Right renal cortex interstitium (tissue), 3 donors: ENCODE measurements around the gene CTU2. TPM values are rescaled to one million over a fixed set of nuclear protein-coding genes. Genes with fewer than 3 reads are reported as not detected.

Experiments used
- DNase-seq, 3 donors: peaks; one replicate each; pipeline ENCODE4 v3.0.0-alpha.2; 2013; ENCODE audit warnings: low read depth in 3 of 3, low spot score in 2 of 3
- polyA plus RNA-seq, 3 donors: library from polyadenylated mRNA; unstranded; fragments of 120-200 nt; gene quantifications; one replicate each; pipeline ENCODE4 v1.2.1, GENCODE V29; 2013; ENCODE audit not compliant: insufficient read length in 3 of 3

The CTU2 gene
- polyA plus RNA-seq, 3 donors: 8.7 to 11.2 (median 10.1) TPM

GRCh38 chr16:88681084-88681680 is 25.1 kb upstream of the CTU2 start:
- DNase-seq: no peak

- DNase-seq: no peak
Observed at GRCh38 chr16:88681709-88682451, 24.4 kb upstream of the CTU2 start.

- DNase-seq: no peak
Observed at GRCh38 chr16:88684569-88685155, 21.6 kb upstream of the CTU2 start.

GRCh38 chr16:88685156-88686061 is 20.9 kb upstream of the CTU2 start:
- no peak for DNase-seq

GRCh38 chr16:88686062-88686438 is 20.3 kb upstream of the CTU2 start:
- DNase-seq: no peak

- peak in 1 of 3 donors; percentile 61 for DNase-seq
Observed at GRCh38 chr16:88686439-88687253, 19.7 kb upstream of the CTU2 start, which contains the start of gene SNAI3. Gene SNAI3 (minus strand): TSS chr16:88686507. CDS start chr16:88686406, 101 bp downstream.

- no peak for DNase-seq
Observed at GRCh38 chr16:88687254-88687576, 19.1 kb upstream of the CTU2 start.

GRCh38 chr16:88687676-88688012 is 18.7 kb upstream of the CTU2 start:
- DNase-seq: no peak

- no peak for DNase-seq
Observed at GRCh38 chr16:88688013-88688778, 18.1 kb upstream of the CTU2 start.

- no peak for DNase-seq
Observed at GRCh38 chr16:88690341-88691128, 15.8 kb upstream of the CTU2 start.

- DNase-seq: no peak
Observed at GRCh38 chr16:88691129-88691813, 15.0 kb upstream of the CTU2 start.

- DNase-seq: no peak
Observed at GRCh38 chr16:88691924-88692560, 14.3 kb upstream of the CTU2 start.

GRCh38 chr16:88692861-88693260 is 13.4 kb upstream of the CTU2 start:
- DNase-seq: no peak

- DNase-seq: no peak
Observed at GRCh38 chr16:88693420-88694177, 12.7 kb upstream of the CTU2 start.

- DNase-seq: no peak
Observed at GRCh38 chr16:88694221-88695087, 11.8 kb upstream of the CTU2 start.

GRCh38 chr16:88695218-88695617 is 11.1 kb upstream of the CTU2 start:
- no peak for DNase-seq
